Nephron (organoid): ENCODE data around the gene UBB.

Source experiments
- H3K27ac Mint-ChIP-seq, 3 experiments: 2 replicates each; pipeline ENCODE4 v1.8.0; 2020; ENCODE audit warnings: mixed read lengths in 3 of 3, mild to moderate bottlenecking in 2 of 3, moderate library complexity in 1 of 3
- H3K27me3 Mint-ChIP-seq: 2 replicates; pipeline ENCODE4 v1.8.0; 2021; ENCODE audit warnings: low read depth, mild to moderate bottlenecking, moderate library complexity, mixed read lengths
- H3K36me3 Mint-ChIP-seq: 2 replicates; pipeline ENCODE4 v1.8.0; 2020; ENCODE audit warnings: low read depth, mixed read lengths
- H3K4me1 Mint-ChIP-seq: 2 replicates; pipeline ENCODE4 v1.8.0; 2020; ENCODE audit warnings: mixed read lengths
- H3K4me3 Mint-ChIP-seq, 3 experiments: 2 replicates each; pipeline ENCODE4 v1.8.0; 2020; ENCODE audit warnings: mild to moderate bottlenecking in 3 of 3, mixed read lengths in 3 of 3, moderate library complexity in 2 of 3
- H3K9me3 Mint-ChIP-seq: 2 replicates; pipeline ENCODE4 v1.8.0; 2020; ENCODE audit warnings: mixed read lengths
- CTCF ChIP-seq, 3 experiments: fragments of 200-600 bp; sonication (generic); IDR thresholded peaks; one replicate each; pipeline ENCODE4 v1.5.0; 2021; ENCODE audit warnings: antibody characterized with exemption in 3 of 3; ENCODE audit not compliant: unreplicated experiment in 3 of 3

UBB gene

DNA sequence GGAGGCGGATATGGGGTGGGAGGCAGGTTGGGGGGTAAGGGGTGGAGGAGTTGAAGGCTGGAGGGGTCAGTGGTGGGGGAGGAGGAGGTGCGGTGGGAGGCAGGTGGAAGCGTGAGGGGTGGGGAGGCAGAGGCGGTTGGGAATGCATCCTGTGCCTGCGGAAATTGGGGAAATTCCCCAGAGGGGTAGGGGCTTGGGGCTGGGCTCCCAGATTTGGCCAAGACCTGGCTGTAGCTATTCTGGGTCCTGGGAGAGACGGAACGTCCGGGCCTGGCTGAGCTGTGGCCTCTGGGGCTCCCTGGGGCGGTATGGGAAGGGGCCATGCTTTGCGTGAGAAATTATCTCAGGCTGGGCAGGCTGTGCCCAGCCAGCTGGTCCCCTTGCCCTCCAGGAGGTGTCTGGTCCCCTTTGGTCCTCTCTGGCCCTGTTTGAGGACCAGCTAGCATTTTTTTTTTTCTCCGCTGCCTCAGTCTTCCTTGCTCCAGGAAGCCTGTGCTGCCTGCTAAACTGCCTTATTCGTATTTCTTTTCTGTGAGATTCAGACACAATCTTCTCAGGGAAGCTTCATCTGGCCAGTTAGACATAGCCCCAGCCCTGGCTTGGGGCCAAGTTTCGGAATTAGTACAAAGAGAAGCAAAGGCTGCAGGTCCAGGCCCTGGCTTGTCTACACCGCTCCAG lies 27.2 kb downstream of the UBB start:
- peaks cover 16% of the 10 kb centered on the region for H3K4me1 Mint-ChIP-seq
- TF ChIP-seq CTCF (IDR thresholded peaks at IDR 0.05; ENCODE audit: unreplicated experiment in 3 of 3) = no peak
- H3K4me3 Mint-ChIP-seq = peak overlapping the region; percentile 80 to 83 (median 81)
- no peaks in the 10 kb centered on the region for H3K36me3 Mint-ChIP-seq
- no peaks in the 10 kb centered on the region for H3K9me3 Mint-ChIP-seq
- peak overlapping the region; percentile 73 to 86 (median 77) for H3K27ac Mint-ChIP-seq
- peaks cover 4% of the 10 kb centered on the region for H3K27me3 Mint-ChIP-seq

GRCh38 chr17:16415031-16415924 lies 34.4 kb downstream of the UBB start, which contains the start of gene TRPV2:
Gene TRPV2, plus strand, starts transcription at chr17:16415571. Its CDS starts 2,098 bp downstream, at chr17:16417669.
- H3K4me1 Mint-ChIP-seq = peaks cover 7% of the 10 kb centered on the region
- no peak for TF ChIP-seq CTCF (IDR thresholded peaks at IDR 0.05; ENCODE audit: unreplicated experiment in 3 of 3)
- H3K27ac Mint-ChIP-seq = no peak within 1 kb of the TSS
- H3K27me3 Mint-ChIP-seq = no peaks in the 10 kb centered on the region
- peak within 1 kb of the TSS in 2 of 3 experiments; percentile 45 to 51 for H3K4me3 Mint-ChIP-seq
- no peaks in the 10 kb centered on the region for H3K9me3 Mint-ChIP-seq
- no peaks in the 10 kb centered on the region for H3K36me3 Mint-ChIP-seq

GRCh38 chr17:16417399-16417798 lies 36.5 kb downstream of the UBB start:
- Mint-ChIP-seq H3K27me3 (no peaks in the 10 kb centered on the region), H3K27ac (no peak overlapping the region), H3K4me3 (no peak overlapping the region), H3K36me3 (no peaks in the 10 kb centered on the region), H3K4me1 (peaks cover 7% of the 10 kb centered on the region), H3K9me3 (no peaks in the 10 kb centered on the region)
- TF ChIP-seq CTCF (IDR thresholded peaks at IDR 0.05; ENCODE audit: unreplicated experiment in 3 of 3) = no peak

DNA sequence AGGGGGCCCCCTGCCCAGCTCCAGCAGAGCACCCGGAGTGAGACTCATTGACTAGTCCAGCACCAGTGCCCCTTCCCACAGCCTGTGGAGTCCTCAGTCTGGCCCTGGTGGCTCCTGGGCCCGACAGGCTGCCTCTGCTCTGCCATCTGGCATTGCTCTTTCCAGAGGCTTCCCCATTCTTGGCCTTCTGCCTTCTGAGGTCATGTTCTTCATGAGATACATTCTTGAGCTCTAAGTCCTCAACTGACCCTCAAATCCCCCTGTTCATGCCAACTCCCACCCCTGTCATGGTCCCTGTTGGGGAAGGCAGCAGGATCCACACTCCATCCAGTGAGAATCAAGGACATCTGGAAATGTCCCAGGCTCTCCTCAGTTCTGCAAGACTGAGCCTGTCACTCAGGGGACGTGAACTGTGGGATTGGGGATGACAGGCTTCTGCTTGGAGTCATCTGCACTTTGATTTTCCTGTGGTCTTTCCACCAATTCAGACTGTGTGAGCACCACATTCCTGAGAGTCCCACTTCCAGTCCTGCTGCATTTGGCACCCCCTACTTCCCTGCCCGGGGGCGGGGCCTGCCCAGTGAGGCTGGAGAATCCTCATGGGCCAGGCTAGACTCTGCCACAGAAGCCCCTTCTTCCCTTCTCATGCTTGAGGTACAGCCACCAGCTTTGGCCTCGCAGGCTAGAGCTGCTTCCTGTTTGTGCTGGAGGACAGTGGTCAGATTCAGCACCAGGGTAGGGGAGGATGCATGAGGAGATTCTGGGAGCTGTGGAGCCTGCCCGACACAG lies 37.2 kb downstream of the UBB start:
- H3K4me1 Mint-ChIP-seq = peaks cover 7% of the 10 kb centered on the region
- H3K36me3 Mint-ChIP-seq = no peaks in the 10 kb centered on the region
- H3K4me3 Mint-ChIP-seq = no peak overlapping the region
- no peaks in the 10 kb centered on the region for H3K27me3 Mint-ChIP-seq
- no peak overlapping the region for H3K27ac Mint-ChIP-seq
- TF ChIP-seq CTCF (IDR thresholded peaks at IDR 0.05; ENCODE audit: unreplicated experiment in 3 of 3) = no peak
- H3K9me3 Mint-ChIP-seq = no peaks in the 10 kb centered on the region

GRCh38 chr17:16418685-16419068 lies 37.8 kb downstream of the UBB start:
- Mint-ChIP-seq H3K4me1 (peaks cover 7% of the 10 kb centered on the region), H3K27ac (no peak overlapping the region), H3K36me3 (no peaks in the 10 kb centered on the region), H3K27me3 (no peaks in the 10 kb centered on the region), H3K9me3 (no peaks in the 10 kb centered on the region), H3K4me3 (no peak overlapping the region)
- no peak for TF ChIP-seq CTCF (IDR thresholded peaks at IDR 0.05; ENCODE audit: unreplicated experiment in 3 of 3)
